NCI-H2196 (cell line): ENCODE data around the gene KRR1.
"Not testable (repeated sequence)": the region's sequence is repeated elsewhere in the genome, so short reads cannot be mapped to it uniquely, and the experiment has no call there.

Experiments
- DNase-seq: peaks from one replicate; lab custom pipeline; 2025; ENCODE audit not compliant: unreplicated experiment; lab: John Stamatoyannopoulos, UW

The KRR1 gene

DNA sequence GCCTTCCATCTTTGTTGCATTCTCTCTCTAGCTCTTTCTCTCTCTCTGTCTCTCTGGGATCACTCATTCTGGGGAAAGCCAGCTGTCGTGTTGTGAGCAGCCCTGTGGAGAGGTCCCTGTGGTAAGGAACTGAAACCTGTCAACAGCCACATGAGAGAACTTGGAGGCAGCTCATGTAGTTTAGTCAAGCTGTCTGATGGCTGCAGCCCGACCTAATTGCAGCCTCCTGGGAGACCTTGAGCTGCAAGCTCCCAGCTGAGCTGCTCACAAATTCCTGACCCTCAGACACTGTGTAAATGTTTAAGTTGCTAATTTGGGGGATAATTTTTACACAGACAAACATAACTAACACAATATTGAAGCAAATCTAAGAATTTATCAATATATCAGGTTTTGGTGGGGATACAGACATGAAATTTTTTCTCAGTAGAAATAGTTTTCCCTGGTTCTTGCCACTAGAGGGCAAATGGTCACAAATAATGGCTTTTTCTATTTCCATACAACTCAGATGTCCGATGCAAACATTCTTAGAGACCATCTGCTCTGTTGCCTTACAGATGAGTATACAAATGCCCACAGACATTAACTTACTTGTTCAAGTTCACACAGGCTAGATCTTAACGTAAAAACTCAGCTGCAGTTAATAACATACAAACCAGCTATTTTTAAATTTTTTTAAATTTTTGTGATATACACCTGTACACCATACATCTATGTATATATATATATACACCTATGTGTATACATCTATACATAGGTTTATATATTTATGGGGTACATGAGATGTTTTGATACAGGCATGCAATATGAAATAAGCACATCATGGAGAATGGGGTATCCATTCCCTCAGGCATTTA lies 15.5 kb upstream of the KRR1 start:
- DNase-seq, result peak; percentile 60

- no peak for DNase-seq
These were observed 13.9 kb upstream of the KRR1 start for GRCh38 chr12:75525263-75525662.

DNA sequence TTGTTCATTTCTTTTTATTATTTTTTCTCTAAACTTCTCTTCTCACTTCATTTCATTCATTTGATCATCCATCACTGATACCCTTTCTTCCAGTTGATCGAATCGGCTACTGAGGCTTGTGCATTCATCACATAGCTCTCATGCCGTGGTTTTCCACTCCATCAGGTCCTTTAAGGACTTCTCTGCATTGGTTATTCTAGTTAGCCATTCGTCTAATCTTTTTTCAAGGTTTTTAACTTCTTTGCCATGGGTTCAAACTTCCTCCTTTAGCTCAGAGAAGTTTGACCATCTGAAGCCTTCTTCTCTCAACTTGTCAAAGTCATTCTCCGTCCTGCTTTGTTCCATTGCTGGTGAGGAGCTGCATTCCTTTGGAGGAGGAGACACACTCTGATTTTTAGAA lies 10.7 kb upstream of the KRR1 start:
- DNase-seq, result not testable (repeated sequence)

DNA sequence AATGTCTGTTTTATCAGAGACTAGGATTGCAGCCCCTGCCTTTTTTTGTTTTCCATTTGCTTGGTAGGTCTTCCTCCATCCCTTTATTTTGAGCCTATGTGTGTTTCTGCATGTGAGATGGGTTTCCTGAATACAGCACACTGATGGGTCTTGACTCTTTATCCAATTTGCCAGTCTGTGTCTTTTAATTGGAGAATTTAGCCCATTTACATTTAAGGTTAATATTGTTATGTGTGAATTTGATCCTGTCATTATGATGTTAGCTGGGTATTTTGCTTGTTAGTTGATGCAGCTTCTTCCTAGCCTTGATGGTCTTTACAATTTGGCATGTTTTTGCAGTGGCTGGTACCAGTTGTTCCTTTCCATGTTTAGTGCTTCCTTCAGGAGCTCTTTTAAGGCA lies 9.8 kb upstream of the KRR1 start:
- not testable (repeated sequence) for DNase-seq

GRCh38 chr12:75509621-75510020 lies 1.8 kb downstream of the KRR1 start:
- no peak for DNase-seq

DNA sequence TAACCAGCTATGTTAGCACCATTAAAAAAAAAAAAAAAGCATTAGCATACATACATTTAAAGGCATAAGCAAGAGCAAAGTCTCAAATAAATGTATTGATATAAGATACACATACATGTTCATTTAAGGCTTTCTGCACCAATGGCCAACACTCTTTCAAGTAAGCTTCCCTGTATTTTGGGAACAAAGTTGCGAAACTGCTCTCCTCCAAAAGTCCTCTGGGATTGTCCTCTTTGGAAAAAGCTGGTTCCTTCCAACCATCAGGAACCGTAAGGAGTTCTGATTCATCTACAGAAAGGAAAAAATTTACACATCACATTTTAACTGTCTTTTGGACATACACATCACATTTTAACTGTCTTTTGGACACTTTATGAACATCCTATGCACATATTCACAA lies 3.2 kb downstream of the KRR1 start:
- DNase-seq, result no peak

- DNase-seq, result no peak
These were observed 4.3 kb downstream of the KRR1 start for GRCh38 chr12:75507086-75507485.

- peak; percentile 16 for DNase-seq
These were observed 5.6 kb downstream of the KRR1 start for GRCh38 chr12:75505706-75506312.

DNA sequence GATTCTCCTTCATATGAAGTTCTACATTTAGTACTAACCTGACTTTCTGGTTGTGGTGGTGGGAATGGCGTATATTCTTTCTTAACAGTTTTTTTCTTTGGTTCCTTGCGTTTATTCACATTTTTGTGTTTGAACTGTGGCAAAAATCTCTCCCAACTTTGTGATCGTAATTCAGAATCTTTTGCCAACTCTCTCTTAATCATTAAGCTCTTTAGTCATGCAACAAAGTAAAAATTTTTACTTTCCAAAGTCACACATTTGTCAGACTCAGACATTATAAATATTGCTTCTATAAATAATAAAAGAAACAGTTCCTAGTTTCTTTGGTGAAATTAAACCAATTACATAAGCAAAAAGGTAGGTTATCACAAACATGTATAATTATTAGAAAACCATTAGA lies 7.5 kb downstream of the KRR1 start:
- DNase-seq, result no peak

- no peak for DNase-seq
These were observed 8.0 kb downstream of the KRR1 start for GRCh38 chr12:75503459-75503858.

- no peak for DNase-seq
These were observed 20.2 kb downstream of the KRR1 start for GRCh38 chr12:75491169-75491568.

- DNase-seq, result no peak
These were observed 21.7 kb downstream of the KRR1 start for GRCh38 chr12:75489613-75490210.

GRCh38 chr12:75489187-75489586 lies 22.2 kb downstream of the KRR1 start:
- no peak for DNase-seq

DNA sequence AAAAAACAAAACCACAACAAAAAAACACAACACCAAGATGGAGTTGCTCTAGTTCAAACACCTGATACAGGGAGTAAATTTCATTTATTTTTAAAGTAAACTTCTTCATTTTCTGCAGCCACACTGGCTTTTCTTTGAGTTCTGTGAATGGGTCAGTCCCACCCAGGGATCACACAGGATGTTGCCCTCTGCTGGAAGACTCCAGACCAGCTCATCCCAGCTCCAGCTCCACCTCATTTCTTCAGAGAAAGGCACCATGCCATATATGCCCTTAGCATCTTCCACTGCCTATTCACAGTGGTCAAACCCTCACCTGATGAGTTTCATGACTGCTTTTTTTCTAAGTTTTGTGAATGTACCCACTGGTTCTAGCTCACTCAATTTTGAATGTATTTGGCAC lies 22.9 kb downstream of the KRR1 start:
- DNase-seq, result no peak

GRCh38 chr12:75487308-75487707 lies 24.1 kb downstream of the KRR1 start:
- no peak for DNase-seq

- DNase-seq, result not testable (repeated sequence)
These were observed 27.0 kb downstream of the KRR1 start for GRCh38 chr12:75484450-75484849.

- no peak for DNase-seq
These were observed 28.0 kb downstream of the KRR1 start for GRCh38 chr12:75483431-75483830.

DNA sequence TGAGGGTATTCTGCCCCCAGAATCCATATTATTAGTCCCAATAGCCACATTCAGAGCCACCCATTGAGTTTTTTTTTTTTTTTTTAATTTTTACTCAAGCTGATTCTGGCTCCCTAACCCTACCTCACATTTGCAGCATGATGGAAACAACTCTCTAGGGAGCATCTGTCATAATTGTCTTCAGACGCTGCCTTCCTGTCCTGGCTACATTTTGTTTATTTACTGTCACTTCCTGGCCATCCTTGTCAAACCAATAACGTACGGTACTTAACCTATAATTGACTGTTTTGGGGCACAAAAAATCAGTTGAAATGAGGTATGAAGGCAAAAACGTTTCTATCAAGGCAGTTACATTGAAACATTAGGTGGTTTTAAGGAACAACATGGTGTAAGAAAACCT lies 28.8 kb downstream of the KRR1 start:
- DNase-seq, result no peak

- no peak for DNase-seq
These were observed 29.6 kb downstream of the KRR1 start for GRCh38 chr12:75481774-75482173.

- DNase-seq, result no peak
These were observed 30.2 kb downstream of the KRR1 start for GRCh38 chr12:75481013-75481705.

GRCh38 chr12:75480469-75480949 lies 30.9 kb downstream of the KRR1 start, which contains the start of gene GLIPR1:
GLIPR1 (plus strand) TSS chr12:75480755; CDS start chr12:75480881, 126 bp downstream.
- peak; percentile 18 for DNase-seq
